Coronary artery (tissue), 2 donors: ENCODE results near the gene NSG1.

Source experiments
- DNase-seq: peaks from one replicate; pipeline ENCODE4 v3.0.0-alpha.2; 2017; ENCODE audit warnings: low spot score
- H3K27ac ChIP-seq, 2 donors: fragments of 200-600 bp; sonication (generic); one replicate each; pipeline ENCODE4 v1.5.1; 2016 to 2019
- H3K4me3 ChIP-seq: fragments of 200-600 bp; sonication (generic); 2 replicates; pipeline ENCODE4 v1.5.1; 2016; ENCODE audit warnings: mild to moderate bottlenecking, moderate library complexity
- CTCF ChIP-seq: fragments of 200-600 bp; sonication (generic); IDR thresholded peaks from one replicate; pipeline ENCODE4 v1.5.1; 2019; ENCODE audit warnings: antibody characterized with exemption

The NSG1 gene

DNA sequence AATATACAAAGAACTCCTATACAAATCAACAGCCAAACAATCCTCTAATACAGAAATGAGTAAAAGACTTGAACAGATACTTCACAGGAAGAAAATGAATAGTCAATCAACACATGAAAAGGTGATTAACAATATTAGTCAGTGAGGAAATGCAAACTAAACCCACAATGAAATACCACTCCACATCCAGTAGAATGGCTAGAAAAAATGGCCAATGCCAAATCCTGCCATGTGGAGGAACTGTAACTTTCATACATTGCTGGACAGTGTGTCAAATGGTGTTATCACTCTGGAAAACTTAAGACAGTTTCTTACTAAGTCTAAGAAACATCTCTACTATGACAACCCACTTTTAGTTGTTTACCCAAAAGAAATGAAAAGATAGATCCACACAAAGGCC, 59.5 kb downstream of the NSG1 start:
- DNase-seq: no peak
- Histone ChIP-seq H3K4me3 (no peak overlapping the region), H3K27ac (no peak overlapping the region)
- TF ChIP-seq CTCF: no peak

DNA sequence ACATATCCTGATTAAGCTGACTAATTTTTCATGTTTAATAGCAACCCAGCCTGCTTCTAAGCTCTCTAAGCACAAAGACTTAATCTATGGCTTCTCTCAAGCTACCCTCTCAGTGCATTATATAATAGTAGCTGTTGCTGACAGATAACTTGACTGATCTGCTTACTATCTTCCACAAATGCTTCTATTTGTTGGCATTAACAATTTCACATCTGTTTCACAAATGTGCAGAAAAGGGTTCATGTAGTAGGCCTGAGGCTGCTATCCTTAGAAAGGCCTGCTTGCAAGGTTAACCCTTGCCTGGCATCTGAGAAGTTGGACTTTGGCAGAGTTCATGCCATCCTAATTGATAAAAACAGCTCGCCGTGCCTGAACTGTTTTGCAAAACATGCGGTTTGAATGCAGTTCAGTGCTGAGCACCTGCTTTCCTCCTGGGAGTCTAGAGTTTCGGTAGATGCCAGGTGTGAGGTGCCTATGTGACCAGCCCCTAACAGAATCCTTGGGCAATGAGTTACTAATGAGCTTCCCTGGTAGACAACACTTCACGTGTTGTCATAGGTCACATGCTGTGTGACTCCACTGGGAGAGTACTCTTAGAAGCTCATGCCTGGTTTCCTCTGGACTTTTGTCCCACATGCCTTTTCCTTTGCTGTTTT, 68.4 kb downstream of the NSG1 start:
- TF ChIP-seq CTCF: no peak
- no peak for DNase-seq
- Histone ChIP-seq H3K27ac (no peak overlapping the region), H3K4me3 (no peak overlapping the region)

GRCh38 chr4:4456351-4456750, 69.4 kb downstream of the NSG1 start:
- H3K4me3 ChIP-seq: no peak overlapping the region
- no peak for TF ChIP-seq CTCF
- no peak overlapping the region for H3K27ac ChIP-seq
- DNase-seq: no peak

- no peak overlapping the region for H3K27ac ChIP-seq
- TF ChIP-seq CTCF: no peak
- no peak for DNase-seq
- no peak overlapping the region for H3K4me3 ChIP-seq
Measured at GRCh38 chr4:4456816-4457578, 70.1 kb downstream of the NSG1 start.

- no peak for DNase-seq
Measured at GRCh38 chr4:4457803-4458553, 71.1 kb downstream of the NSG1 start.

DNA sequence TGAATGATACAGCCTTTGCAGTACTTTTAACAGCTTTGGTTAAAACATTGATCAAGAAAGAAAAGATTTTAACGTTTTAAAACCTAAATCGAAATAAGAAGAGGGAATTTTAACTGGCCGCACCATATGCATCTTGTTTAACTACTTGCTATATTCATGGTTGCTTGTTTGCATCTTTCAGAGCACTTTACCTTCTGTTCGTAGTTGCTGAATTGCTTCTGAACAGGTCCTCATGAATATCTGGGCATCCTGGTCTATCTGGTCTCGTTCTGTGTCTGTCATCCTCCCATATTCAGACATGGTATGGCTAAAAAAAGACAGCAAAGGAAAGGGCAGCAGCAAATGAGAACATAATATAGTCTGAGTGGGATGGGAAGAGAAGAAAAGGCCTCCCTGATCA, 72.3 kb downstream of the NSG1 start:
- Histone ChIP-seq H3K27ac (no peak overlapping the region), H3K4me3 (no peak overlapping the region)
- no peak for DNase-seq
- no peak for TF ChIP-seq CTCF

More at GRCh38 chr4:4457803-4458553, 71.1 kb downstream of the NSG1 start:
- no peak for TF ChIP-seq CTCF
- Histone ChIP-seq H3K4me3 (no peak overlapping the region), H3K27ac (no peak overlapping the region)
